ENCODE measurements around the gene FGF14.

The FGF14 gene

DNA sequence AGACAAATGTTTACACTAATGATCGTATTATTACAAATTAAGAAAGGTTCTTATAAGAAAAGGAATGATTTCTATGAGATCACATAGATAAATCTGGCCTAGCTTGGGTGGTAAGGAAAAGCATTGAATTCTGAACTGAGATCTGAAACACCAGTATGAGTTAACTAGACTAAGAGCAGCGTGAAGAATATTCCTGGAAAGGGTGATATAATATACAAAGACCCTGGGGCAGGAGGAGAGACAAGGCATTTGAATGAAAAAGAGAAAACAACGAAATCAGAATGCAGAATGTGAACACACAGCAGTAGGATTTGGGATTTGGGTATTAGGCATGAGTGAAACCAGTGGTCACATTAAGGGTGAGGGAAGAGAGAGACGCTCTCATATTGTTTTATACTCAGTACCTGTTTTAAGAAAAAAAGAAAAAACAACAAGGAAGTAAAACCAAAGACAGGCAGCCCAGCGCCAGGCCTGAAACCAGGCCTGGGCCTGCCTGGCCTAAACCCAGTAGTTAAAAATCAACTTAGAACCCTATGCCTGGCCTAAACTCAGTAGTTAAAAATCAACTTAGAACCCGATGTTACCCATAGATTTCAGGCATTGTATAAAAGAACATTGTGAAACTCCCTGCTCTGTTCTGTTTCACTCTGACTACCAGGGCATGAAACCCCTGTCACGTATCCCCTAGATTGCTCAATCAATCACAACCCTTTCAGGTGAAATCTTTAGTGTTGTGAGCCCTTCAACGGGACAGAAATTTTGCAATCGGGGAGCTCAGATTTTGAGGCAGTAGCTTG lies 662.3 kb downstream of the FGF14 start:
- DNase-seq (ENCODE audit: low read depth in 4 of 4, low spot score in 1 of 4) = no peak

DNA sequence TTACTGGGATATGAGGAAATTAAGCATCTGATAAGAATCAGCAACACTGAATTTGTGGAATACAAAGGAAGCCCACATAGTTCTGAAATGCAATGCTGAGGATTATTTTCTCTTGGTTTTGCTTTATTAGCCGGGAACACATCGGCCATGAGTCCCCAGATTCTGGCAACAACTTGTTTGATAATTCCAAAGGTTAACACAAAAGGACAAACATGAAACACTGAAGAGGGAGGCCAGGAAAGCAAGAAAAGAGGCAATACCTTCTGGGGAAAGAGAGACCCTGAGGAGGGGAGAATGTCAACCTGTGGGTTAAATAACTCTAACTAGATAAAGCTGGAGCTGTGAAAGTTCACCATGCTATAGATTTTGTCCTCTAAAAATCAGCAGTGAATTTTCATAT lies 663.5 kb downstream of the FGF14 start:
- DNase-seq (ENCODE audit: low read depth in 4 of 4, low spot score in 1 of 4) = no peak

DNA sequence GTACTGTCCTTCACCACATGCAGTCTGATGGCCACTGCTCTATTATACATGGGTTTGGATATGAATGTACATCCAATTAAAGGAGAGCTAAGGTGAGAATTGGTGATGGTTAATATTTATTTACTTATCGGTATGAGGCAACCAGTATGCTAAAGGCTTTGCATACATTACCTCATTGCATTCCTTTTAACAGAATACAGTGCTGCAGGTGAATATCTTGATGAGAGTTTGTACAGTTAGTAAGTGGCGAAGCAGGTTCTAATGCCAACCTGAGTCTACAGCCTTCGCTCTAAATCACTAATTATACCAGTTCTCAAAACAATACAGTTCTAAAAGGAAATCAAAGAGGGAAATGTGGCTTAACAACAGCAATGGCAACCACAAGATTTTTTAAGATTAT lies 665.3 kb downstream of the FGF14 start:
- DNase-seq (ENCODE audit: low read depth in 4 of 4, low spot score in 1 of 4) = no peak

DNA sequence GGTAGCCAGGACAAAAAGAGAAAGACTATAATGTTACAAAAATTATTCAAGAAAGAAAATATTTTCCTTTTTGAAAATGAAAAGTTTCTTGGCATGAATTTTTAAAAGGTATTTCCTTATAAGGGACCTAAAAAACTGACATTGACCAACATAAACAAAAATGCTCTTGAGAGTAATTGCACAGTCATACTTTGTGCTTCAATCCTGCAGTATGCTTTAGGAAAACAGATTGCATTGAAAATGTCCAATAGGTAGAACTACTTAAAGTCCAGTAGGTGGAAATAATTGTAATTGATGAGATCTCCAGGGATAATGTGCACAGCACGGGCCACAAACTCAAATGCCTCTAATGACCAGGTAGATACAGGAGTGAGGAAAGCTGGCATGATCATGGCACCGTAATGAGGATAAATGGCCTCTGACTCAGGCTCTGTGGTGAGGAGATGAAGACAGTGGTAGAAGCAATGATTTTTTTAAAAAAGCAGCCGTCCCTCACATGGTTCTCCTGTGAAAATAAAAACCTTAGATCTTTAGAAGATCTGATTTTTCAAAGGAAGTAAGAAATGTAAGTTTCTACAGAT lies 671.3 kb downstream of the FGF14 start:
- DNase-seq (ENCODE audit: low read depth in 4 of 4, low spot score in 1 of 4) = no peak

DNA sequence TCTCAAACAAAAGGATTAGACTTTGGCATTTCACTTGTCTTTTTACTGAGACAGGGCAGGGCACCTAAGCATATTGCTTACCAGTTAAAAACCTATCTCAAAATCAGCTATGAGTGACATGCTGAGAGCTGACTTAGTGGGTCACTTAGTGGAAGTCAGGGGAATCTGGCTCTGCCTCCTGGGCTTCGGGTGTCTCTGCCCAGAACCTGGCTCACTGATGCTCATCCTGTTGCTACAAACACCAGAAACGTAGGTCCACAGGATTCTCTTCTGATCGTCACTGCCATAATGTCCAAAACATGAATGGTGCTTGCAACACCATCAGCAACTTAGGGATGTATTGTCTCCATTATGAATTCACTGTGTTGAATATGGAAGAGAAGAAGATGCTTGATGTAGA lies 673.2 kb downstream of the FGF14 start:
- DNase-seq (ENCODE audit: low read depth in 4 of 4, low spot score in 1 of 4) = no peak

GRCh38 chr13:101728021-101728420 lies 673.8 kb downstream of the FGF14 start:
- DNase-seq (ENCODE audit: low read depth in 4 of 4, low spot score in 1 of 4) = no peak

DNA sequence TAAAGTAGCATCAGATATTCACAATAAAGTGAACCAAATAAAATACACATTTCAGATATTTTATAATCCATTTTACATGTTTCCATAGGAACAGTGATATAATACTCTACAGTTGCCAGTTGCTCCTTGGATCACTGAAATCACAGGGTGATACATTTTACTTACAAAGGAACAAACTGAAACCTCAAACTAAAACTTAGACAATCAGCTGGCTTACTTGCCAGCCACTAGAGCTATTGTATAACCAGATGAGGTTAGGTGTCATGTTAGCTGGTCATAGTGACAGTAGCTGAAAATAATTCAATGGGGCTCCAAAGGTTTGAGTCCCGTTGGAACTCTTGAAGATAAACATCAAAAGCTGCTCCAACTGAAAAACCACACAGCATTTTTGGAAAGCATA lies 674.7 kb downstream of the FGF14 start:
- no peak for DNase-seq (ENCODE audit: low read depth in 4 of 4, low spot score in 1 of 4)

DNA sequence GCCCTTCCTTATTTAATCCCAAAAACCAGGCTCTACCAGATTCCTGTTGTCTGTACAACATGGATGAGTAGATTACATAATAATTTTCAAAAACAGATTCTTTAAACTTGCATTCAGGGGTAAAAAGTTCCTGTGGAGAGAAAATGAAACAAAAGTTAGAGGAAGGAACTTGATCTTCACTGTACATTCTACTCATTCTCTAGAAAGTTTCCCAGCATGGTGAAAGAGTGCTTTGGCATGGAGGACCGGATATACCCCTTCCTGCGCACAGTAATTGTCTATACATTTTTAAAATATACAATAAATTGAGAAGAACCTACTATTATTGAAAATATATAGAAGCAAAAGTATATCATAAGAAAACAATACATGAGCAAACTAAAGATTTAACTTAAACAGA lies 675.2 kb downstream of the FGF14 start:
- no peak for DNase-seq (ENCODE audit: low read depth in 4 of 4, low spot score in 1 of 4)

DNA sequence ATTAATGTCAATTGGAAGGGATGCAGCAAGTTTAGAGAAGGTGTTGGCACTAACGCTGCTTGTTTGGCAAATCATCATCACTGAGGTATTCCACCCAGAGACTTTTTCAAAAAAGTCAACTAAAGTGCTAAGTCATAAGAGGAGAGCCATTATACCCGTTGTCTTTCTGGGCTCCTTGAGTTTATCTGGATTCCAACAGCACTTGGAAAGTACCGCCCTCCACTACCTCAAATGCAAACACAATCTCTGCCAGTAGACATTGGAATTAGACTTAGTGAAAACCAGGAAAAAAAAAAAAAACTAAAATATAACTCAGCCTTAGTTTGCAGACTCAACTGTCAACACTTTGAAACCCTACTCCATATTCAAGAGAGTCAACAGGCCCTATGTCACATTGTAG lies 683.4 kb downstream of the FGF14 start:
- no peak for DNase-seq (ENCODE audit: low read depth in 4 of 4, low spot score in 1 of 4)

- no peak for DNase-seq (ENCODE audit: low read depth in 4 of 4, low spot score in 1 of 4)
These were observed 684.5 kb downstream of the FGF14 start for GRCh38 chr13:101717353-101717752.

DNA sequence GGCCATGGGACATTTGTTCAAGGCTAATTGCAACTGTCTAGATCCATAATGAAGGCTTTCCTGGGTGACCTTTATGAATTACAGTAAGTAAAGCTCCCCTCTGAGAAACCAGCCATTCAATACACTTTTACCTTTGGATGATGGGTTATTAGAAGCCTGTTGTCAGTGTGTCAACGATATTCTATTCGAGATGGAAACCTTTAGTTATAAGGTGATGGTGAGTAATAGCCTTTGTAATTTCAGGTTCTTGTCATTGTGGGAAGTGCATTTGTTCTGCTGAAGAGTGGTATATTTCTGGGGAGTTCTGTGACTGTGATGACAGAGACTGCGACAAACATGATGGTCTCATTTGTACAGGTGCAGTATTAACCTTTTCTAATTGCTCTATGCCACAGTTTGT lies 687.7 kb downstream of the FGF14 start:
- no peak for DNase-seq (ENCODE audit: low read depth in 4 of 4, low spot score in 1 of 4)

- DNase-seq (ENCODE audit: low read depth in 4 of 4, low spot score in 1 of 4) = no peak
These were observed 689.9 kb downstream of the FGF14 start for GRCh38 chr13:101712026-101712348.

DNA sequence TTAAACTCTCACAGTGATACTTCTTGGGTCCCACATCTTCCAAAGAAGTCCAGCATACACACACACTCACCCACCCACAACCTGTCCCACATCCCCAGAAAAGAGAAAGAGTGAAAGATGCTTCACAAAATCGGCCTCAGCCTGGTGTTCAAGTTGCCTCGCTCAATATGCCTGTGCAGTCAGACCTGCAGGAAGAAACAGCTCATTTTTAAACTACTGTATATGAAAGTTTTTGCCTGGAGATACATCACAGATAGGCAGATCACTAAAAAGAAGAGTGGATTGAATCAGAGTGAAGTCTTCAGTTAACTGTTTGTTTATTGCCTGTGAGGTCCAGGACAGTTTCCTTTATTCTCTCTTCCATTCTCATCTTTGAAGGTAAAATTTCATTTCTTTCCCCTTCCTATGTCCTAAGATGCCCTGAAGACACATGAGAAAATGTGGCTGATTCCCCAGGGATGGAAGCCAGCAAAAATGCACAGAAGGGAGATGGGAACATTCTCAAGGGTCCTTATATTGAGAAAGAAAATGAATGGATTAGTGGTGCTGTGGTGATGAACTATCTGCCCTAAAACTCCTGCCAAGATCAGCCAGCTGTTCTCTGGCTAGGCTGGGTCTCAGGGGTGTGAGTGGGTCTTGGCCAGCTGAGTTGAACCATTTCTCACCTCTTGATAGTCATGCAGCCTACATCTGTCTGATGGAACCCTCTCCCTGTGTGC lies 690.4 kb downstream of the FGF14 start:
- DNase-seq (ENCODE audit: low read depth in 4 of 4, low spot score in 1 of 4) = no peak

DNA sequence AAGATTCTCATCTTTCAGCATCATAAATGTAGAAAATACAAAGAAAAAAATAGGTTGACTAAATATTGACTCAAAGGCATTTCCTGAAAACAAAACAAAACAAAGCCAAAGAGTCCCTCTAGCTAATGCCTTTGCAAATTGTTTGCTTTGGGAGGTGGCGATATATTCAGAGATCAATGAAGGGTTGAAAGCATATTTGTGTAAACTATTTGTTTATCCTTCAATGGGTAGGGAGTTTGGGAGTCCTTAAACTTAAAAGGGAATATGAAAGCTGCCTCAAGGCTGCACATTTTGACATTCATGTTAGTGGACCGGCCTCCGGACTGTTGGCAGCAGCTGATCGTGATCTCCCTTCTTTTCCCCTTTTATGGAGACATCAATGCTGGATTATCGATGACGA lies 691.9 kb downstream of the FGF14 start:
- no peak for DNase-seq (ENCODE audit: low read depth in 4 of 4, low spot score in 1 of 4)

DNA sequence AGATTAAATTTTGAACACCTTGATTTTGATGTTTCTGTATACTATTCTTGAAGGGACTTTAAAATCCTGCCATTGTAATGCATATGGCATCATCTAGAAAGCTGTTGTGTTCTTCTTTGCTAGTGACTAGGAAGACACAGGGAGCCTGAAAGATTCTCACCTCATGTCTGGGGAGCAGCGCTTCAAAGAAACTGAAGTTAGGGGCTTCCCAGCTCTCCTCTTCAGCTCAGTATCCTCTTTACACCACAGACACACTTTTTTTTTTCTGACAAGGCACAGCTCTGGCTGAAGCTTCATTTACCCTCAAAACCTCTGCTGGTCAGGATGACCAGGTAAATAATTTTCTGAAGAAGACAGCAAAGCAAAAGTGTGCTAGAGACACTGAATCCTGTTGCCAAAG lies 693.7 kb downstream of the FGF14 start:
- DNase-seq (ENCODE audit: low read depth in 4 of 4, low spot score in 1 of 4) = no peak

GRCh38 chr13:101707659-101708058 lies 694.2 kb downstream of the FGF14 start:
- no peak for DNase-seq (ENCODE audit: low read depth in 4 of 4, low spot score in 1 of 4)

- DNase-seq (ENCODE audit: low read depth in 4 of 4, low spot score in 1 of 4) = no peak
These were observed 695.2 kb downstream of the FGF14 start for GRCh38 chr13:101706651-101707050.

DNA sequence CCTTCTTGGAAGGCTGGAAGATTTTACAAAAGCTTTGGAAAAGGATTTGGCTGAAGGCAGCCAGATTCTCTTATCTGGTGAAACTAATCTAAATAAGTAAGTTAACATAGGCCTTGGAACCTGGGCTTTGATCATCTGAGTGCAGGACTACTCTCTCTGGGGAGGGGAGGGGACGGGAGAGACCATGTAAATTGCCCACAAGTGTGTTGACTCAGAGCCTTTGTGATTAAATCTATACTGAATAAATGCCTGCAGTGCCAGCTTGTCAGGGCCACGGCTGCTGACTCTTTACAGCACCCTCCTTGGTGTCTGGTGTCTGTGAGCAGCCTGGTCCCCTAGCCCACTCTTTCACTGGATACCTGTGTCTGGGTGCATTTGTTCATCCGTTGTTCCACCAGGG lies 698.0 kb downstream of the FGF14 start:
- DNase-seq (ENCODE audit: low read depth in 4 of 4, low spot score in 1 of 4) = no peak

GRCh38 chr13:101703081-101703480 lies 698.8 kb downstream of the FGF14 start:
- DNase-seq (ENCODE audit: low read depth in 4 of 4, low spot score in 1 of 4) = no peak

DNA sequence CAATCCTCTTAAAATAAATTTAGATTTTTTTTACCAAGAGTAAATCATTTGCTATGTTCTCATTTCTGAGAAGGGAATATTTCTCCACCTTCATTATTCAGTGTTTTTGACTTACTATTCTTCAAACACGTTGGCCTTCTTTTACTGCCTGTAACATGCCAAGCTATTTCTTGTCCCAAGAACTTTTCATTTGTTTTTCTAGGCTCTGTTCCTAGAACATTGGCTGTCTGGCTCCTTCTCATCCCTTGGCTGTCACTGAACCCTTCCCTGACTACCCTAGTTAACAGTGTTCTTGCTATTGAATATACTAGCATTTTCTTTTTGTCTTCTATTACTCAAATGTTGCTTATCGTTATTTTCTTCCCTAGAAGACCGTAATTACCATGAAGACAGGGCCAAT lies 701.2 kb downstream of the FGF14 start:
- no peak for DNase-seq (ENCODE audit: low read depth in 4 of 4, low spot score in 1 of 4)

GRCh38 chr13:101698400-101698799 lies 703.4 kb downstream of the FGF14 start:
- no peak for DNase-seq (ENCODE audit: low read depth in 4 of 4, low spot score in 1 of 4)

DNA sequence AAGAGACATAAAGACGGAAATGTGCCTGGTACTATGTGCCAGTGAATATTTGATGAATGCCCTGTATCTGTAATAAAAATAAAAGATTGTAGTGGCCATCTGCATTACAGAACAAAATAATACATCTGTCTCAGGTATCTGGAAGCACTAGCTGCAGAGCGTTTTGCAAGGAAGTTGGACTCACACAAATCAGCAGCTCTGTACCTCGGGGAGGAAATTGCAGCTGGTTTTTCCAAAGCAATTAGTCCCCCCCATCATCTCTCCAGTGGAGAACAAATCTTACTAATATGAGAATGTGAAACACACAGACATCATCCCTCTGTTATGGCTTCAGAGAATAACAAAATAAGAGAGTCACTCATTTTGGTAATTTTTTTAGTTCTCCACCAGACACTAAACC lies 704.1 kb downstream of the FGF14 start:
- DNase-seq (ENCODE audit: low read depth in 4 of 4, low spot score in 1 of 4) = no peak
